ENCODE results near the gene ZFP3. TPM values are rescaled to one million over a fixed set of nuclear protein-coding genes. Genes with fewer than 3 reads are reported as not detected.

ZFP3 gene
- total and polyA plus RNA-seq, 2 experiments from 2014 or later: 0.55 to 1.6 TPM

DNA sequence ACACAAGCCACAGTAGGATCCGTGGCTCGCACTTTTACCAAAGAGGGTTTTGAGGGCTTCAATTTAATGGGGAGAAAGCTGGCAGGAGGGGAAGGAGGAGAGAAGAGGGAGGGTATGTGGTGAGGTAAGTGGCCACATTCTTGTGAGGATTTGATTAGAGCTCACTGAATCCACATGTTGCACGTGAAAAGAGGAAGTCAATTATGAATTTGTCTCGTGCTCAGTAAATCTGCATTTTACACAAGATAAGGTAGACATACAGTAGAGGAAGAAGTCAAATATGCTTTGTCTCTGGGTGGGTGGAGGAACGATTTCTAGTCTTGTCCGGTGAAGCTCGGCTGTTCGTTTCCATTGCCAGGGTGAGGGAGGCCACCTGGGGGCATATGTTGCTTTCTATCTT, 32.5 kb downstream of the ZFP3 start:
- peaks cover 40% of the 10 kb centered on the region for H3K36me3 ChIP-seq (ENCODE audit: insufficient read depth)
- H3K9me2 ChIP-seq (ENCODE audit: insufficient read depth): no peaks in the 10 kb centered on the region
- Mint-ChIP-seq H3K4me1 (peaks cover 6% of the 10 kb centered on the region), H3K9me3 (peaks cover 22% of the 10 kb centered on the region; the same call in 2 of the 3 replicates), H3K27ac (peak overlapping the region; percentile 28), H3K4me3 (peak overlapping the region; percentile 80), H3K36me3 (ENCODE audit: low read depth) (peaks cover 60% of the 10 kb centered on the region), H3K27me3 (ENCODE audit: insufficient read depth, low read depth, poor library complexity) (peaks cover 11% of the 10 kb centered on the region)
- H3K4me1 ChIP-seq (ENCODE audit: insufficient read depth): peaks cover 11% of the 10 kb centered on the region
- H3K79me2 ChIP-seq (replicated peaks; ENCODE audit: insufficient read depth): peaks cover 27% of the 10 kb centered on the region
- H3K27ac ChIP-seq (ENCODE audit: low read depth): no peak overlapping the region
- 0 out of 2 replicates have a peak, but pooled peaks cover 4% of the 10 kb centered on the region for H3F3A ChIP-seq (replicated peaks; ENCODE audit: low read depth)
- peak; percentile 27 for DNase-seq (ENCODE audit: low spot score)
- ATAC-seq: no peak
- TF ChIP-seq POLR2AphosphoS5 (IDR thresholded peaks at IDR 0.05; ENCODE audit: low read depth): no peak
- TF ChIP-seq, protein P1, sequence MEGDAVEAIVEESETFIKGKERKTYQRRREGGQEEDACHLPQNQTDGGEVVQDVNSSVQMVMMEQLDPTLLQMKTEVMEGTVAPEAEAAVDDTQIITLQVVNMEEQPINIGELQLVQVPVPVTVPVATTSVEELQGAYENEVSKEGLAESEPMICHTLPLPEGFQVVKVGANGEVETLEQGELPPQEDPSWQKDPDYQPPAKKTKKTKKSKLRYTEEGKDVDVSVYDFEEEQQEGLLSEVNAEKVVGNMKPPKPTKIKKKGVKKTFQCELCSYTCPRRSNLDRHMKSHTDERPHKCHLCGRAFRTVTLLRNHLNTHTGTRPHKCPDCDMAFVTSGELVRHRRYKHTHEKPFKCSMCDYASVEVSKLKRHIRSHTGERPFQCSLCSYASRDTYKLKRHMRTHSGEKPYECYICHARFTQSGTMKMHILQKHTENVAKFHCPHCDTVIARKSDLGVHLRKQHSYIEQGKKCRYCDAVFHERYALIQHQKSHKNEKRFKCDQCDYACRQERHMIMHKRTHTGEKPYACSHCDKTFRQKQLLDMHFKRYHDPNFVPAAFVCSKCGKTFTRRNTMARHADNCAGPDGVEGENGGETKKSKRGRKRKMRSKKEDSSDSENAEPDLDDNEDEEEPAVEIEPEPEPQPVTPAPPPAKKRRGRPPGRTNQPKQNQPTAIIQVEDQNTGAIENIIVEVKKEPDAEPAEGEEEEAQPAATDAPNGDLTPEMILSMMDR (conservative IDR thresholded peaks at IDR 0.05; ENCODE audit: low read depth in 2 of 2): 0 out of 4 replicates have a peak, but pooled peaks of 1 of the 2 experiments have one; percentile 8
- peak overlapping the region; percentile 82 for H3K4me2 ChIP-seq
- peaks cover 11% of the 10 kb centered on the region for H3K27me3 ChIP-seq (ENCODE audit: insufficient read depth)
- peak overlapping the region; percentile 93; the same call in 1 of the 2 replicates for H2AFZ ChIP-seq
- H3K4me3 ChIP-seq: peak overlapping the region; percentile 77
- peaks cover 6% of the 10 kb centered on the region for H4K20me1 ChIP-seq (replicated peaks; ENCODE audit: insufficient read depth)

DNA sequence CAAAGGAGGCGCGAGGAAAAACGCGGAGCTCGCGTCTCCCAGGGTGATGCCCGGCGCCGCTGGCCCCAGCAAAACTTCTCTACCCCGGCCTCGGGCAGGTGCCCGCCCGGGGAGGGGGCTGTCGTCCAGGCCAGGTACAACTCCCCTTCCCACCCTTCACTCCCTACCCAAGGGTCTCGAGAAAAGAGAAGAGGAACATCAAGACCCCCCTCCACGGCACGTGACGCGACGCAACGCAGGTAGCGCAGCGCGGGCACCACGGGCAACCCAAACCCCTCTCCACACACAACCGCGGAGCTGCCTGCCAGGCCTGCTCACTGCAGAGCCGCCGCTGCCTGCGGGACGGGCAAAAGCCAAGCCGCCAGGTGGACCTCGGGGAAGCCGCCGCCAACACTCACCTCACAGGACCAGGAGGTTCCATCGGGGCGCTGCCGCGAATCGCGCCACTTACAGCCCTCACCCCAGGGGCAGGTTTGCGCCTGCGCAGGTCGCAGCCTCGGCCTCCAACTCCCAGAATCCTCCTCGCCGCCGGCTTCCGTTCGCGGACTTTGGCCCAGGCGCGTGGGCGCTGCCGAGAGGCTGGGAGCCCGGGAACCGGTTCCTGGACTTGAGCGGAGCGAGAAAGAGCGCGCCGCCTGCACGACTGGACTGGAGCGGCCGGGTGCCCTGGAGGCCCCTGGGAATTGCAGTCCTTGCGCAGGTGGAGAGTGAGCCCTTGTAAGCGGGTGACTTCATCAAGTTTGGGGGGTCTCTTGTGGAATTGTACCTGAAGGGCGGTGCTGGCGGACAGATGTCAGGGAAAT, 33.3 kb downstream of the ZFP3 start, which contains the start of gene ZNF232:
Gene ZNF232 (minus strand): TSS at position 477 of the 803 bp plus-strand sequence. CDS start 56 bp downstream, at position 421.
- DNase-seq (ENCODE audit: low spot score): peak; percentile 98
- H3K4me2 ChIP-seq: peak within 1 kb of the TSS; percentile 82
- H3K9me3 Mint-ChIP-seq: peaks cover 14% of the 10 kb centered on the region; the same call in 2 of the 3 replicates
- TF ChIP-seq CREB1 (CRISPR knock-in tag; IDR thresholded peaks at IDR 0.05; ENCODE audit: low read depth) (peak; percentile 32), NANOG (IDR thresholded peaks at IDR 0.05; ENCODE audit: borderline replicate concordance) (no peak), STAT1 (IDR thresholded peaks at IDR 0.05; ENCODE audit: unreplicated experiment) (no peak), JUNB (IDR thresholded peaks at IDR 0.05; ENCODE audit: unreplicated experiment) (no peak), EZH2 (IDR thresholded peaks at IDR 0.05; ENCODE audit: low read depth, unreplicated experiment) (no peak), EZH2phosphoT487 (IDR thresholded peaks at IDR 0.05; ENCODE audit: unreplicated experiment) (no peak), ZNF114 (CRISPR knock-in tag; IDR thresholded peaks at IDR 0.05) (no peak), ZNF331 (CRISPR knock-in tag; IDR thresholded peaks at IDR 0.05; ENCODE audit: low read depth) (no peak)
- TF ChIP-seq, protein P2, sequence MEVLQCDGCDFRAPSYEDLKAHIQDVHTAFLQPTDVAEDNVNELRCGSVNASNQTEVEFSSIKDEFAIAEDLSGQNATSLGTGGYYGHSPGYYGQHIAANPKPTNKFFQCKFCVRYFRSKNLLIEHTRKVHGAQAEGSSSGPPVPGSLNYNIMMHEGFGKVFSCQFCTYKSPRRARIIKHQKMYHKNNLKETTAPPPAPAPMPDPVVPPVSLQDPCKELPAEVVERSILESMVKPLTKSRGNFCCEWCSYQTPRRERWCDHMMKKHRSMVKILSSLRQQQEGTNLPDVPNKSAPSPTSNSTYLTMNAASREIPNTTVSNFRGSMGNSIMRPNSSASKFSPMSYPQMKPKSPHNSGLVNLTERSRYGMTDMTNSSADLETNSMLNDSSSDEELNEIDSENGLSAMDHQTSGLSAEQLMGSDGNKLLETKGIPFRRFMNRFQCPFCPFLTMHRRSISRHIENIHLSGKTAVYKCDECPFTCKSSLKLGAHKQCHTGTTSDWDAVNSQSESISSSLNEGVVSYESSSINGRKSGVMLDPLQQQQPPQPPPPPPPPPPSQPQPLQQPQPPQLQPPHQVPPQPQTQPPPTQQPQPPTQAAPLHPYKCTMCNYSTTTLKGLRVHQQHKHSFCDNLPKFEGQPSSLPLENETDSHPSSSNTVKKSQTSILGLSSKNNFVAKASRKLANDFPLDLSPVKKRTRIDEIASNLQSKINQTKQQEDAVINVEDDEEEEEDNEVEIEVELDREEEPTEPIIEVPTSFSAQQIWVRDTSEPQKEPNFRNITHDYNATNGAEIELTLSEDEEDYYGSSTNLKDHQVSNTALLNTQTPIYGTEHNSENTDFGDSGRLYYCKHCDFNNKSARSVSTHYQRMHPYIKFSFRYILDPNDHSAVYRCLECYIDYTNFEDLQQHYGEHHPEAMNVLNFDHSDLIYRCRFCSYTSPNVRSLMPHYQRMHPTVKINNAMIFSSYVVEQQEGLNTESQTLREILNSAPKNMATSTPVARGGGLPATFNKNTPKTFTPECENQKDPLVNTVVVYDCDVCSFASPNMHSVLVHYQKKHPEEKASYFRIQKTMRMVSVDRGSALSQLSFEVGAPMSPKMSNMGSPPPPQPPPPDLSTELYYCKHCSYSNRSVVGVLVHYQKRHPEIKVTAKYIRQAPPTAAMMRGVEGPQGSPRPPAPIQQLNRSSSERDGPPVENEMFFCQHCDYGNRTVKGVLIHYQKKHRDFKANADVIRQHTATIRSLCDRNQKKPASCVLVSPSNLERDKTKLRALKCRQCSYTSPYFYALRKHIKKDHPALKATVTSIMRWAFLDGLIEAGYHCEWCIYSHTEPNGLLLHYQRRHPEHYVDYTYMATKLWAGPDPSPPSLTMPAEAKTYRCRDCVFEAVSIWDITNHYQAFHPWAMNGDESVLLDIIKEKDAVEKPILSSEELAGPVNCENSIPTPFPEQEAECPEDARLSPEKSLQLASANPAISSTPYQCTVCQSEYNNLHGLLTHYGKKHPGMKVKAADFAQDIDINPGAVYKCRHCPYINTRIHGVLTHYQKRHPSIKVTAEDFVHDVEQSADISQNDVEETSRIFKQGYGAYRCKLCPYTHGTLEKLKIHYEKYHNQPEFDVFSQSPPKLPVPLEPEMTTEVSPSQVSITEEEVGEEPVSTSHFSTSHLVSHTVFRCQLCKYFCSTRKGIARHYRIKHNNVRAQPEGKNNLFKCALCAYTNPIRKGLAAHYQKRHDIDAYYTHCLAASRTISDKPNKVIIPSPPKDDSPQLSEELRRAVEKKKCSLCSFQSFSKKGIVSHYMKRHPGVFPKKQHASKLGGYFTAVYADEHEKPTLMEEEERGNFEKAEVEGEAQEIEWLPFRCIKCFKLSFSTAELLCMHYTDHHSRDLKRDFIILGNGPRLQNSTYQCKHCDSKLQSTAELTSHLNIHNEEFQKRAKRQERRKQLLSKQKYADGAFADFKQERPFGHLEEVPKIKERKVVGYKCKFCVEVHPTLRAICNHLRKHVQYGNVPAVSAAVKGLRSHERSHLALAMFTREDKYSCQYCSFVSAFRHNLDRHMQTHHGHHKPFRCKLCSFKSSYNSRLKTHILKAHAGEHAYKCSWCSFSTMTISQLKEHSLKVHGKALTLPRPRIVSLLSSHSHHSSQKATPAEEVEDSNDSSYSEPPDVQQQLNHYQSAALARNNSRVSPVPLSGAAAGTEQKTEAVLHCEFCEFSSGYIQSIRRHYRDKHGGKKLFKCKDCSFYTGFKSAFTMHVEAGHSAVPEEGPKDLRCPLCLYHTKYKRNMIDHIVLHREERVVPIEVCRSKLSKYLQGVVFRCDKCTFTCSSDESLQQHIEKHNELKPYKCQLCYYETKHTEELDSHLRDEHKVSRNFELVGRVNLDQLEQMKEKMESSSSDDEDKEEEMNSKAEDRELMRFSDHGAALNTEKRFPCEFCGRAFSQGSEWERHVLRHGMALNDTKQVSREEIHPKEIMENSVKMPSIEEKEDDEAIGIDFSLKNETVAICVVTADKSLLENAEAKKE (CRISPR knock-in tag; IDR thresholded peaks at IDR 0.05): no peak

More for the DNA sequence above, 33.3 kb downstream of the ZFP3 start, which contains the start of gene ZNF232:
- Histone ChIP-seq H3K79me2 (replicated peaks; ENCODE audit: insufficient read depth) (peaks cover 27% of the 10 kb centered on the region), H3K27me3 (ENCODE audit: insufficient read depth) (peaks cover 17% of the 10 kb centered on the region), H3F3A (replicated peaks; ENCODE audit: low read depth) (0 out of 2 replicates have a peak, but pooled peaks cover 4% of the 10 kb centered on the region), H2AFZ (peak within 1 kb of the TSS; percentile 94), H3K4me1 (ENCODE audit: insufficient read depth) (peaks cover 11% of the 10 kb centered on the region), H4K20me1 (replicated peaks; ENCODE audit: insufficient read depth) (peaks cover 6% of the 10 kb centered on the region), H3K27ac (ENCODE audit: low read depth) (peak within 1 kb of the TSS; percentile 94), H3K4me3 (peak within 1 kb of the TSS; percentile 77), H3K9me2 (ENCODE audit: insufficient read depth) (no peaks in the 10 kb centered on the region), H3K36me3 (ENCODE audit: insufficient read depth) (peaks cover 33% of the 10 kb centered on the region)
- Mint-ChIP-seq H3K27me3 (ENCODE audit: insufficient read depth, low read depth, poor library complexity) (peaks cover 15% of the 10 kb centered on the region), H3K27ac (peak within 1 kb of the TSS; percentile 97), H3K4me1 (peaks cover 6% of the 10 kb centered on the region), H3K36me3 (ENCODE audit: low read depth) (peaks cover 52% of the 10 kb centered on the region), H3K4me3 (peak within 1 kb of the TSS; percentile 80)
- peak; percentile 92 for ATAC-seq

Data from GM23338 (cell line).